Stimulated activated CD4-positive, alpha-beta T cell treated with anti-CD3 and anti-CD28 coated beads, Interleukin-4, amount 100 ng/mL, for 1 hour (primary cell): Measurements from ENCODE around the gene UMODL1.
A peak's percentile ranks its signal among the peaks of the same experiment; 100 is the strongest.
"Not testable (repeated sequence)": the region's sequence is repeated elsewhere in the genome, so short reads cannot be mapped to it uniquely, and the experiment has no call there.

Source experiments
- DNase-seq: peaks from one replicate; pipeline ENCODE4 v3.0.0-alpha.2; 2020

The UMODL1 gene

GRCh38 chr21:42061195-42061985 lies 9.7 kb upstream of the UMODL1 start:
- no peak for DNase-seq

GRCh38 chr21:42061986-42062235 lies 9.2 kb upstream of the UMODL1 start:
- DNase-seq: no peak

GRCh38 chr21:42062236-42063022 lies 8.7 kb upstream of the UMODL1 start:
- peak; percentile 66 for DNase-seq

- DNase-seq: no peak
Measured at GRCh38 chr21:42063191-42063570, 7.9 kb upstream of the UMODL1 start.

GRCh38 chr21:42063571-42064521 lies 7.3 kb upstream of the UMODL1 start:
- DNase-seq: peak; percentile 60

DNA sequence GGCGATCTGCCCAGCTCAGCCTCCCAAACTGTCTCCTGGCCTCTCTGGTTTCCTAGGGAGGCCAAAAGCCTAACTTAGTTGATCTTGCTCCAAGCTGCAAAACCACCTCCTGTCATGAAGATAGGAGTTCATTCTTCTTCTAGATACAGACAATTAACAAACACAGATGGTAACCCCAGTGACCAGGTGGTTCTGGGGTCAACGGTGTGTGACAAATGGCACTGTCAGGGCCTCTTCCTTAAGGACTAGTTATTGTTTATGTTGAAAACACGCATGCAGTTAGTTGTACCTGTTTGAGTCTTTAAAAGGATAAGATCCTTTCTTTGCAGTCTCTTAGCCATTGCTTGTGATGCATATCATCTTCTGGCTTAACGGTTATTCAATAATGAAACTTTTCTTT lies 4.6 kb upstream of the UMODL1 start:
- no peak for DNase-seq

GRCh38 chr21:42067531-42068255 lies 3.4 kb upstream of the UMODL1 start:
- DNase-seq: no peak

DNA sequence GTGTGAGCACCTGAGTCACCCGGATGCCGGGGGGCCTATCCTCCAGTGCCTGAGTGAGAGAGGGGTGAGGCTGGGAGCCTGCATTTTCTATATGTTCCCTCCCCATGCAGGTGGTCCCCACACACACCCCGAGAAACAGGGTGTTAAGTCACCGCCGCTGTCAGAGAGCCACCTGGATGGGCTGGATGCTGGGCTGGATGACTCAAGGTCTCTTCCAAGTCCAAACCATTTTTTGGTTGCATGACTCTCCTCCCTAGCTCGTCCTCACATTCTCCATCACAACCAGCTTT lies 2.9 kb upstream of the UMODL1 start:
- DNase-seq: no peak

DNA sequence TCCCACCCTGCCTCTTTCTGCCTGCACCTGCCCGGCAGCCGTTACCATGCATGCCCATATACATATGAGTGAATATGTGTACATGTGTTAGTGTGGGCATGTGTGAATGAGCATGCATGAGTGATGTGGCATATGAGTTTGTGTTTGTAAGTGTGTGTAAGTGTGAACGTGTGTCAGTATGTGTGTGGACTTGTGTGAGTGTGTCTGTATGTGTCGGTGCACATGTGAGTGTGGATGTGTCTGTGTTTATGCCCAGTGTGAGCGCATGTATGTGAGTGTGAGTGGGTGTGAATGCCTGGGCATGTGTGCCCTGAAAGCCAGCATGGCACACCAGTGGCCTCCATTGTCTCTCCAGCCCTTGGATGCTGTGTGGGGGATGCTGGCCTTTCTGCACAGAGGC lies 2.5 kb upstream of the UMODL1 start:
- no peak for DNase-seq

GRCh38 chr21:42069327-42069726 lies 1.8 kb upstream of the UMODL1 start:
- no peak for DNase-seq

- no peak for DNase-seq
Measured at GRCh38 chr21:42069843-42070242, 1.3 kb upstream of the UMODL1 start.

- no peak for DNase-seq
Measured at GRCh38 chr21:42073145-42074099, 2.3 kb downstream of the UMODL1 start.

GRCh38 chr21:42075686-42076471 lies 4.8 kb downstream of the UMODL1 start:
- DNase-seq: no peak

DNA sequence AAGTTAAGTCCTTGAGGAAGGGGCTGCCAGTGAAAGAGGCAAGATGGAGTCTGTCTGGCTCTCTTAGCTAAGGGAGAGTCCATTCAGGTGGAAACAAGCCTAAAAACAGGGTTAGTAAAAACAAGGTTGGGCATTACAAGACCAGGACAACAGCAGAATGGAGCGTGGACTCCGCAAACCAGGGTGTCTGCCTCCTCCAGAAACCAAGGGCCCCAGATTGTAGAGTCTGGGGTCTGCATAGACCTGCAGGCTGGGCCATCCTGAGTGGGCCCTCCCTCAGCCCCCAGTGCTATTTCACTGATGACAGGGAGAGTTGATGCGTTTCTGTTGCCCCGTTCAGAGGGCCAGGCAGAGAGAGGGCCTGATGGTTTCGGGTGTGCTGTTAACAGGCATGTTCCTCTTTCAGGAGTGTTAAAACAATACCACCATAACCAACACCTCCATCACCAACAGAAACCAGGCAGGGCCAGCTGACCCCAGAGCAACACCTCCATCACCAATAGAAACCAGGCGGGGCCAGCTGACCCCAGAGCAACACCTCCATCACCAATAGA lies 6.6 kb downstream of the UMODL1 start:
- not testable (repeated sequence) for DNase-seq

DNA sequence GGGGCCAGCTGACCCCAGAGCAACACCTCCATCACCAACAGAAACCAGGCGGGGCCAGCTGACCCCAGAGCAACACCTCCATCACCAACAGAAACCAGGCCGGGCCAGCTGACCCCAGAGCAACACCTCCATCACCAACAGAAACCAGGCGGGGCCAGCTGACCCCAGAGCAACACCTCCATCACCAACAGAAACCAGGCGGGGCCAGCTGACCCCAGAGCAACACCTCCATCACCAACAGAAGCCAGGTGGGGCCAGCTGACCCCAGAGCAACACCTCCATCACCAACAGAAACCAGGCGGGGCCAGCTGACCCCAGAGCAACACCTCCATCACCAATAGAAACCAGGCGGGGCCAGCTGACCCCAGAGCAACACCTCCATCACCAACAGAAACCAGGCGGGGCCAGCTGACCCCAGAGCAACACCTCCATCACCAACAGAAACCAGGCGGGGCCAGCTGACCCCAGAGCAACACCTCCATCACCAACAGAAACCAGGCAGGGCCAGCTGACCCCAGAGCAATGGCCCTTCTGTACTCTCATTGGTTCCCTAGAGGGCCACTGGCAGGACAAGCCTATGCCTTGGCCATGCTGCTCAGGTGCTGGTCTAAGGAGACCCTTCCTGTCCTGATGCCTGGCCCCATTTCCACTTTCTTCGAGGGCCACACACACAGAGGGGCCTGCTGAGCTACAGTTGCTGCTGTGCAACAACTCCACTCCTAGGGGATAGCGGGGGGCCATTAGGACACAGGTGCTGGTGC lies 7.3 kb downstream of the UMODL1 start:
- not testable (repeated sequence) for DNase-seq

DNA sequence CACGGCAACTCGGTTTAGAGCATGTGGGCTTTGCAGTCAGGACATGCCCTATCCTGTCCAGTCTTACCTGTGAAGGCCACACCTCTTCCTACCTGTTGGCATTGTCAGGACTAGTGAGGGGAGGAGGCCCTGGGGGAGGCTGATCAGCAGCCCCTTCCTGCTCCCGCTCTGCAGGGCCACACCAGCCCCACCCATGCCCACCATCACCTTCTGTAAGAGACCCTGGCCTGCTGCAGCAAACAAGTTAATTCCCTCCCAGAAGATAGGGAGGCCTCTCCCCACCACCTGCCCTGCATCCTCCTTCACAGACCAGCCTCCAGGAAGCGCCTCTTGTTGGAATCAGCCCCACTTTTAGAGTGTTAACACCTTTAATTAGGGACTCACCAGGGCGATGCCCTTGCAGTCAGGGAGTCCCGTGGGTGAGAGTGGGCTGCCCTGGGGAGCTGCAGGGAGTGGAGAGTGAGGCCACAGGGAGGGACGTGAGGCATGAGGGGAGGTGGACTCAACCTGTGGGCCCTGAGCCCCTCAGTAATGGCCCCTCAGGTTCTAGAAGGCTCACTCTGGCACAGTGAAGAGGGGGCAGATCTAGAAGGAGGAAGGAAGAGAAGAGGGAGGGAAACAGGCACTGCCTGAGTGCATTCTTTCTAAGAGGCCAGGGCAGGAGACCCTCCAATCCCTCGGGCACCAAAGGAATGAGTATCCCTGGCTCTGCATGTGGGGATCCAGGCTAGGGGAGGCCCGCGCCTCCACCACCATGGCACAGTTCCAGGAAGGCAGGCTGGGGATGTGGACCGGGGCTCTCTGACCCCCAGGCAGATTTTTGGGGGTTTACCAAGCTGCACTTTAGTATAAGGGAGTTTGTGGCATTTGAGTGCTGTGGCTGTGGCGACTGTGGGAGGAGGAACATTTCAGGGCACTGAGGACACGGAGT lies 8.2 kb downstream of the UMODL1 start:
- no peak for DNase-seq

DNA sequence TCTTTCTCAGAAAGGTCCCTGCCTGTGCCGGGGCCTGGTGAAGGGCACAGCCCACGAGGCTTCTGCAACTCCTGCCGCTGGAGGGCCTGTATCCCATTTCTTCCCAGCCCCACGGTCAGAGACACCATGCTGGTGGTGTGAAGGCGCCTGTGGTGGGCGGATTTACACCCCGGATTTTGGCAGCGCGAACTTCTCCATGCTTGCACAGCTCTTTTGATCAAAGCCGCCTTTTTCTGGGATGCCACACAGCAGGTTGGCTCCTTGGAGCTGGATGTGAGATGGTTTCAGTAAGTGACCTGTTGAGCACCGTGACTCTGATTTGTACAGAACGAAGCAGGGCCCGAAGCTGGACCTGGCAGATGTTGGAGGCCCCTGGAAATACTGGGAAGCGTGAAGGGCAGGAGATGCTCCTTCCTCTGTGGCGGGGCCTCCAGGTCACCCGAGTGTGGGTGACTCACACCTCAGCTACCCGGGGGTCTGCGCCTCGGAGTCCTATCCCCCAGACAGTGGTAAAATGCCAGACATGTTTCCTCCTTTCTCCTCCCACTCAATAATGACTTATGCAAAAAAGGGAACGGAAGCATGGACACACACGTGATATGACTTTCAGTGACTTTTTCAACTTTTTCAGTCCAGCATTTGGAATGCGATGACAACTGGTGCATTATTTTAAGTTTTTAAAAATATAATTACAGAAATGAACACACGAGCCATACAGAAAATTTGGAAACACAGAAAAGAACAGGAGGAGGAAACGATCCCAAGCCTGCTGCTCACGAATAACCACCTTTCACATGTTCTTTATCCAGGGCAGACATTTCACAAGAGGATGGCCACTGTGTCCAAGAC lies 9.0 kb downstream of the UMODL1 start:
- no peak for DNase-seq

DNA sequence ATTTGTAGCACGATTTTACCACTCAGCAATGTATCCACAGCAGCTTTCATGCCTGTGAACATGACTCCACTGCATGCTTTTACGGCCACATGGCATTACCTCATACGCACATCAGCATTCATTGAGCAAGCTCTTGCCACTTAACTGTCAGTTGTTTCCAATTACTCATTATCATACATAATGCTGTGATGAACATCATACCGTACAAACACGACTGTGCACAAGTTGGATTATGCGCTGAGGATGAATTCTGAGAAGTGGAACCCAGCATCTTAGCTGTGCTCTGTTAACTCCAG lies 9.6 kb downstream of the UMODL1 start:
- no peak for DNase-seq
